GM18870 (cell line): ENCODE data around the gene USP37.

Experiments
- ATAC-seq: cut with Tn5 transposase; IDR thresholded peaks from one replicate; pipeline ENCODE4 v1.9.1; 2021; ENCODE audit warnings: moderate library complexity; ENCODE audit not compliant: unreplicated experiment

USP37 gene

GRCh38 chr2:218405746-218406208, 162.4 kb downstream of the USP37 start:
- no peak for ATAC-seq

- ATAC-seq, result no peak
Observed at GRCh38 chr2:218405086-218405745, 162.9 kb downstream of the USP37 start.

- no peak for ATAC-seq
Observed at GRCh38 chr2:218404351-218405085, 163.6 kb downstream of the USP37 start.

- no peak for ATAC-seq
Observed at GRCh38 chr2:218403810-218404209, 164.3 kb downstream of the USP37 start.

- ATAC-seq, result no peak
Observed at GRCh38 chr2:218402911-218403411, 165.2 kb downstream of the USP37 start.

GRCh38 chr2:218402491-218402901, 165.7 kb downstream of the USP37 start:
- ATAC-seq, result no peak

GRCh38 chr2:218401890-218402289, 166.3 kb downstream of the USP37 start:
- ATAC-seq, result no peak

GRCh38 chr2:218400930-218401881, 166.9 kb downstream of the USP37 start:
- ATAC-seq, result no peak
